HepG2 (cell line): ENCODE data around the gene SPRY1. TPM values are rescaled to one million over a fixed set of nuclear protein-coding genes. Genes with fewer than 3 reads are reported as not detected.

Source experiments
- ARID2 ChIP-seq: sonication (generic); formaldehyde crosslinking; IDR thresholded peaks from 2 replicates; pipeline ENCODE4 v1.8.1; 2022; ENCODE audit warnings: mild to moderate bottlenecking, missing genetic modification reagents, borderline replicate concordance
- BHLHE40 ChIP-seq: IDR thresholded peaks from 2 replicates; pipeline ENCODE4 v1.6.1; 2011; ENCODE audit warnings: low read length, improper control_type of control experiment
- CEBPG ChIP-seq: IDR thresholded peaks from 2 replicates; pipeline ENCODE4 v1.6.1; 2016
- GZF1 ChIP-seq: sonication (generic); formaldehyde crosslinking; IDR thresholded peaks from 2 replicates; pipeline ENCODE4 v1.5.1; 2020; ENCODE audit warnings: mild to moderate bottlenecking, missing genetic modification reagents
- HOXD1 ChIP-seq: sonication (generic); formaldehyde crosslinking; IDR thresholded peaks from 2 replicates; pipeline ENCODE4 v1.5.0; 2020; ENCODE audit warnings: missing genetic modification reagents
- ISL2 ChIP-seq: sonication (generic); formaldehyde crosslinking; IDR thresholded peaks from 2 replicates; pipeline ENCODE4 v1.5.0; 2020; ENCODE audit warnings: missing genetic modification reagents
- MIER3 ChIP-seq: IDR thresholded peaks from 2 replicates; pipeline ENCODE4 v1.6.1; 2016; ENCODE audit warnings: missing compliant biosample characterization, borderline replicate concordance
- ONECUT2 ChIP-seq: sonication (generic); formaldehyde crosslinking; IDR thresholded peaks from 2 replicates; pipeline ENCODE4 v1.4.0; 2020; ENCODE audit warnings: missing genetic modification reagents
- PBX3 ChIP-seq: sonication (generic); formaldehyde crosslinking; IDR thresholded peaks from 2 replicates; pipeline ENCODE4 v1.8.1; 2023; ENCODE audit warnings: missing genetic modification reagents, inconsistent platforms, borderline replicate concordance
- PHF21A ChIP-seq: sonication (generic); formaldehyde crosslinking; IDR thresholded peaks from 2 replicates; pipeline ENCODE4 v1.5.0; 2020; ENCODE audit warnings: mild to moderate bottlenecking, missing genetic modification reagents
- ZNF260 ChIP-seq: sonication (generic); formaldehyde crosslinking; IDR thresholded peaks from 2 replicates; pipeline ENCODE4 v1.4.0; 2020; ENCODE audit warnings: missing genetic modification reagents, low read depth, mild to moderate bottlenecking, borderline replicate concordance
- ZNF430 ChIP-seq: sonication (generic); formaldehyde crosslinking; IDR thresholded peaks from 2 replicates; pipeline ENCODE4 v1.9.0; 2021; ENCODE audit warnings: mild to moderate bottlenecking, missing genetic modification reagents
- ZNF510 ChIP-seq: sonication (generic); formaldehyde crosslinking; IDR thresholded peaks from 2 replicates; pipeline ENCODE4 v1.4.0; 2020; ENCODE audit warnings: low read depth, mild to moderate bottlenecking, missing genetic modification reagents
- ZNF576 ChIP-seq: sonication (generic); formaldehyde crosslinking; IDR thresholded peaks from 2 replicates; pipeline ENCODE4 v1.4.0; 2020; ENCODE audit warnings: mild to moderate bottlenecking, missing genetic modification reagents
- ZNF775 ChIP-seq: sonication (generic); formaldehyde crosslinking; IDR thresholded peaks from 2 replicates; pipeline ENCODE4 v1.4.0; 2020; ENCODE audit warnings: missing genetic modification reagents, mild to moderate bottlenecking, moderate library complexity, borderline replicate concordance
- ZNF879 ChIP-seq: sonication (generic); formaldehyde crosslinking; IDR thresholded peaks from 2 replicates; pipeline ENCODE4 v1.8.1; 2023; ENCODE audit warnings: missing genetic modification reagents
- polyA plus RNA-seq, 8 experiments: library from polyadenylated mRNA; depleted of rRNA in 3 of 8; stranded (reverse) in 7 of 8; unstranded in 1 of 8; fragments of >200 nt; fragmentation: Illumina TruSeq in 4 of 8; extraction: Trizol in 4 of 8; gene quantifications; 2 replicates each; pipeline versions ENCODE4 v1.2.1 to v1.2.3, GENCODE V29; 2011 to 2016; ENCODE audit warnings: low read depth in 4 of 8, missing spikeins in 1 of 8, mixed read lengths in 1 of 8; ENCODE audit not compliant: insufficient read depth in 1 of 8
- total RNA-seq, 5 experiments: library from RNA; depleted of rRNA; stranded (reverse); fragments of >200 nt; fragmentation: Illumina TruSeq; extraction: Trizol; gene quantifications; 2 replicates each; pipeline ENCODE4 v1.2.3, GENCODE V29; 2016; ENCODE audit warnings: low read depth in 1 of 5
- TF ChIP-seq, protein P1 (sequence below), 2 experiments: fragments of 450-650 bp in 1 of 2; sonication (generic) in 1 of 2; formaldehyde crosslinking in 1 of 2; IDR thresholded peaks; 2 replicates each; pipeline versions ENCODE4 v1.6.1 to v1.8.0; 2016 to 2022; ENCODE audit warnings: antibody characterized with exemption in 1 of 2, mild to moderate bottlenecking in 1 of 2, missing genetic modification reagents in 1 of 2
- TF ChIP-seq, protein P2 (sequence below): sonication (generic); formaldehyde crosslinking; IDR thresholded peaks from 2 replicates; pipeline ENCODE4 v1.5.1; 2020; ENCODE audit warnings: missing genetic modification reagents, mild to moderate bottlenecking, borderline replicate concordance

SPRY1 gene
- total and polyA plus RNA-seq, 2 of the 13 experiments (the other 11 are each of a cell fraction or from before 2014, with no cell fraction given), result 24.7 to 33.4 TPM

DNA sequence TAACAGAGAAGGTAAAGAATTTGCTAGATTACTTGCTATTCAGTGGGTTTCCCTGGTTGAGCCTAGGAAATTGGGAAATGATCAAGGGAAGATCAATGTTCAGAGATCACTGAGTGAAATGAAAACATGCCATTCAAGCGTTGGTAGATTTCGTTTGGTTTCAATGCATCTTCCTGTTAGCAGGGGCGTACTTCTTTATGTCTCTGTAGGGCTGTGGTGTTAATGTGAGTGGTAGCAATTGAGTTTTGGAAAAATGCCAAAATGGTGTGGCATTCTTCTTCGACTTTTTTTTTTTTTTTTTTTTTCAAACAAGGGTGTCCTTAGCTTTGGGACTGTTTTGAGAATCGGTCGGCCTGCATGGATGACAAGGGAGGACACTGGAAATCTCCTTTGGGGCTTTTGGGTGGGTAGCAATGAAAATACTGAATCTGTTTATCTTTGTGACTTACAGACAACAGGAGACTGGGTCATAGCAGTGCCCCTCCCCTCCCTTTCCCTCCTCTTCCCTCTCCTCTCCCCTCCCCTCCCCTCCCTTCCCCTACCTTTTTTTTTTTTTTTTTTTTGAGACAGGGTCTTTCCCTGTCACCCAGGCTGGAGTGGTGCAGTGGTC lies 50.4 kb downstream of the SPRY1 start (continued):
- TF ChIP-seq, protein P1, sequence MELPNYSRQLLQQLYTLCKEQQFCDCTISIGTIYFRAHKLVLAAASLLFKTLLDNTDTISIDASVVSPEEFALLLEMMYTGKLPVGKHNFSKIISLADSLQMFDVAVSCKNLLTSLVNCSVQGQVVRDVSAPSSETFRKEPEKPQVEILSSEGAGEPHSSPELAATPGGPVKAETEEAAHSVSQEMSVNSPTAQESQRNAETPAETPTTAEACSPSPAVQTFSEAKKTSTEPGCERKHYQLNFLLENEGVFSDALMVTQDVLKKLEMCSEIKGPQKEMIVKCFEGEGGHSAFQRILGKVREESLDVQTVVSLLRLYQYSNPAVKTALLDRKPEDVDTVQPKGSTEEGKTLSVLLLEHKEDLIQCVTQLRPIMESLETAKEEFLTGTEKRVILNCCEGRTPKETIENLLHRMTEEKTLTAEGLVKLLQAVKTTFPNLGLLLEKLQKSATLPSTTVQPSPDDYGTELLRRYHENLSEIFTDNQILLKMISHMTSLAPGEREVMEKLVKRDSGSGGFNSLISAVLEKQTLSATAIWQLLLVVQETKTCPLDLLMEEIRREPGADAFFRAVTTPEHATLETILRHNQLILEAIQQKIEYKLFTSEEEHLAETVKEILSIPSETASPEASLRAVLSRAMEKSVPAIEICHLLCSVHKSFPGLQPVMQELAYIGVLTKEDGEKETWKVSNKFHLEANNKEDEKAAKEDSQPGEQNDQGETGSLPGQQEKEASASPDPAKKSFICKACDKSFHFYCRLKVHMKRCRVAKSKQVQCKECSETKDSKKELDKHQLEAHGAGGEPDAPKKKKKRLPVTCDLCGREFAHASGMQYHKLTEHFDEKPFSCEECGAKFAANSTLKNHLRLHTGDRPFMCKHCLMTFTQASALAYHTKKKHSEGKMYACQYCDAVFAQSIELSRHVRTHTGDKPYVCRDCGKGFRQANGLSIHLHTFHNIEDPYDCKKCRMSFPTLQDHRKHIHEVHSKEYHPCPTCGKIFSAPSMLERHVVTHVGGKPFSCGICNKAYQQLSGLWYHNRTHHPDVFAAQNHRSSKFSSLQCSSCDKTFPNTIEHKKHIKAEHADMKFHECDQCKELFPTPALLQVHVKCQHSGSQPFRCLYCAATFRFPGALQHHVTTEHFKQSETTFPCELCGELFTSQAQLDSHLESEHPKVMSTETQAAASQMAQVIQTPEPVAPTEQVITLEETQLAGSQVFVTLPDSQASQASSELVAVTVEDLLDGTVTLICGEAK (IDR thresholded peaks at IDR 0.05), result no peak
- TF ChIP-seq, protein P1 (CRISPR knock-in tag; IDR thresholded peaks at IDR 0.05), result no peak
- TF ChIP-seq ONECUT2 (CRISPR knock-in tag) (no peak), ZNF576 (CRISPR knock-in tag) (no peak), ZNF775 (no peak), ZNF510 (CRISPR knock-in tag) (no peak), ZNF430 (no peak), PBX3 (no peak), CEBPG (CRISPR knock-in tag) (peak; percentile 69), MIER3 (CRISPR knock-in tag) (0 out of 2 replicates have a peak, but pooled peaks have one; percentile 32), PHF21A (CRISPR knock-in tag) (0 out of 2 replicates have a peak, but pooled peaks have one; percentile 15), ARID2 (CRISPR knock-in tag) (no peak), HOXD1 (CRISPR knock-in tag) (no peak), ZNF260 (CRISPR knock-in tag) (no peak), ZNF879 (CRISPR knock-in tag) (no peak), BHLHE40 (no peak), GZF1 (no peak), ISL2 (no peak)
- TF ChIP-seq, protein P2, sequence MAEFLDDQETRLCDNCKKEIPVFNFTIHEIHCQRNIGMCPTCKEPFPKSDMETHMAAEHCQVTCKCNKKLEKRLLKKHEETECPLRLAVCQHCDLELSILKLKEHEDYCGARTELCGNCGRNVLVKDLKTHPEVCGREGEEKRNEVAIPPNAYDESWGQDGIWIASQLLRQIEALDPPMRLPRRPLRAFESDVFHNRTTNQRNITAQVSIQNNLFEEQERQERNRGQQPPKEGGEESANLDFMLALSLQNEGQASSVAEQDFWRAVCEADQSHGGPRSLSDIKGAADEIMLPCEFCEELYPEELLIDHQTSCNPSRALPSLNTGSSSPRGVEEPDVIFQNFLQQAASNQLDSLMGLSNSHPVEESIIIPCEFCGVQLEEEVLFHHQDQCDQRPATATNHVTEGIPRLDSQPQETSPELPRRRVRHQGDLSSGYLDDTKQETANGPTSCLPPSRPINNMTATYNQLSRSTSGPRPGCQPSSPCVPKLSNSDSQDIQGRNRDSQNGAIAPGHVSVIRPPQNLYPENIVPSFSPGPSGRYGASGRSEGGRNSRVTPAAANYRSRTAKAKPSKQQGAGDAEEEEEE (CRISPR knock-in tag), result no peak
